HG03175 (cell line): Measurements from ENCODE around the gene SUCNR1.
"Not testable (repeated sequence)": the region's sequence is repeated elsewhere in the genome, so short reads cannot be mapped to it uniquely, and the experiment has no call there.

Experiments used
- ATAC-seq: cut with Tn5 transposase; IDR thresholded peaks from one replicate; pipeline ENCODE4 v1.9.1; 2021; ENCODE audit warnings: mild to moderate bottlenecking, moderate library complexity; ENCODE audit not compliant: unreplicated experiment

SUCNR1 gene

GRCh38 chr3:151871639-151872468 is 1.6 kb upstream of the SUCNR1 start:
- peak; percentile 64 for ATAC-seq

- not testable (repeated sequence) for ATAC-seq
Observed at GRCh38 chr3:151874079-151874478, 636 bp downstream of the SUCNR1 start.

DNA sequence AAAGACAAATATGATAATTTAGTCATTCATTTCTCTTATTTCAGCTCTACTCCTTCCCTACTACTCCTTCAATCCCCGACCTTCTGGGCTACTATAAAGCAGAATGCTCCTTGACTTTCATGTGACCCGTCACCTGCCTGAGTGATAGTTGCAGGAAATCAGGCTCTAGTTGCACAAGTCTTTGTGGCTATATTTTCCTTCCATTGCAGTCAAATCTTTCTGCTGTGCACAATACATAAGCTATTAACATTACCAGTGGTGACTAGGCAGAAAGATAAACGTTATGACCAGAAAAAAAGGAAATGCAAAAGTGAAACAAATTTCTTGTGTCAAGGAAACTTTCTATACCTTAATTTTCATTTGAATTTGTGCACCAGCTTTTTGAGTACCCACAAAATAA is 2.3 kb downstream of the SUCNR1 start:
- ATAC-seq = peak; percentile 89

DNA sequence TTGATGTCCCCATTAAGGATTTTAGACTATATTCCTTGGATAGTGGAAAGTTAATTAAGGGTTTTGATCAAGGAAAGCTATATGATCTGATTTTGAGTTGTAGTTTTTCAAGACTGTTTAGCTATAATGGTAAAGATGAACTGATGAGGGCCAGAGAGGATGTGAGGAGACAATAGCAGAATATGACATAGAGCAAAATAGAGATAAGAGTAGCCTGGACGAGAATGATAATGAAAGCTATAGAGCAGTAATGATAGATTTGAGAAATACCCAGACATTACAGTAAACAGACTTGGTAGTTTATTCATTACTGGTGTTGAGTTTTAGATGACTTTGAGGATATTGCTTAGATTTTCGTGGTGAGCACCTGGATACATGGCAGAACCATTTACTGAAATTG is 3.8 kb downstream of the SUCNR1 start:
- no peak for ATAC-seq

DNA sequence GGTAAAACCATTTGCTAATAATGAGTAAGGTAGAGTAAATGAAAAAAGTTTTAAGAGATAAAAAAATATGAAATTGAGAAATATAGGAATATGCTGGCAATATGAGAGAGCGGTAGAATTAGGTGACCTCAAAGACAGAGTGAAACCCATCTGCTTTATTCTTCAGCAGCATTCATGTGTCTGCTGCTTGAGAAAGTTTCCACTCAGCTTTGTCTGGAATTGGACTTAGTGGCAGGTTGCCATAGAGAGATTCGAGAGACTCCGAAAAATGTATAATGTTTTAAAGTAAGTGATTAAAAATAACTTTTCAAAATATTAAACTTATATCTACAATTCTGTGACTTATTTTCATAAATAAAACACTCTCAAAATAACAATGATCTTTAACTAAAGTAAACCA is 5.0 kb downstream of the SUCNR1 start:
- no peak for ATAC-seq

DNA sequence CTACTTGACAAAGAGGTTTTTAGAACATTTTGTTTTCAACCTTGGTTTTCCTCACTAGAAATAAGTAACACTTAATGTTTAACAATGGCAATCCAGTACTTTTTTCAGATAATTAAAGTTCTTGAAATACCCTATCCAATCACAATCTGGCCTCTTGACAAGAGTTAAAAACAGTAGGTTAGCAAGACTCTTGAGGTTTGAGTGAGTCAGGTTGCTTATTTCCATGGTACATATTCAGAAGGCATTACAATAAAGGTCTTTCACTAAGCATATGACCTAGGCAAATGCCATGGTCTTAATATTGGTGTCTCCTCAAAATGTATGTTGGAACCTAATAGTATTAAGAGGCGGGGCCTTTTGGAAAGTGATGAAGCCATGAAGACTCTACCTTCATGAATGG is 5.6 kb downstream of the SUCNR1 start:
- no peak for ATAC-seq

DNA sequence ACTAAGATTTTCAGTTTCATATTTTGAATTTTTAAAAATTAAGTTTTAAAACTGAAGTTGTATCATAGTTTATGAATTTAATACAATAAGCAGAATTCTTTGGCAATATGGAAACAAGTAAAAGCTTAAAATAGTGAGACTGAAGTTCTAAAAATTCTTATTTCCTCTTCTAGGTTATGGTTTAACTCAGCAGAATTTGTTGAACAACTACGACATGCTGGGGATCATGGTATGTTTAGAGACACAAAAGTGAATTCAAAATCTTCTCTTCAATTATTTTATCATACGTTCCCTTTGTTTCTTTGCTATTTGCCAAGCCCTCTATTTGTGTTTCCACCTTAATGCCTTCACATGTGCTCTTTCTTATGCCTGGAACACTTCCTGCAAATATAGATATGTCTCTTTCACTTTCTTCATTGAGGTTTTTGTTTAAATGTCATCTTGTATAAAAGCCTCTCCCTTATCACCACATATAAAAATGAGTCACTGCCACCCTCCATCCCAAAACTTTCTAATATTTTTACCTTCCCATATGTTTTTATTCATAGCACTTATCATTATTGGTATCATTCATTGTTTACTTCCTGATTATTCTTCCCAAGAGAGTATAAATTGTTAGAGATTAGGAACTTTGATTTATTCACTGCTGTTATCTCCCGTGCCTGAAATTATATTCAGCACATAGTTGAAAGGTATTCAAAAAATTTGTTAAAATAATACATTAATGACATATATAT is 6.4 kb downstream of the SUCNR1 start:
- ATAC-seq = no peak

DNA sequence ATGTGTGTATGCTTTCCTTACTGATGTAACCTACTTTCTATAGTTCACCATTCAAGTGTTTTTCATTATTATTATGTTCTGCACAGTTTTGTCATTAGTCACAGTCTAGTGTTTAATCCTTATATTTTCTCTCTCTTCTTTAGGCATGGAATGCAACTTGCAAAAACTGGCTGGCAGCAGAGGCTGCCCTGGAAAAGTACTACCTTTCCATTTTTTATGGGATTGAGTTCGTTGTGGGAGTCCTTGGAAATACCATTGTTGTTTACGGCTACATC is 6.9 kb downstream of the SUCNR1 start:
- no peak for ATAC-seq

GRCh38 chr3:151881137-151881536 is 7.7 kb downstream of the SUCNR1 start:
- no peak for ATAC-seq

DNA sequence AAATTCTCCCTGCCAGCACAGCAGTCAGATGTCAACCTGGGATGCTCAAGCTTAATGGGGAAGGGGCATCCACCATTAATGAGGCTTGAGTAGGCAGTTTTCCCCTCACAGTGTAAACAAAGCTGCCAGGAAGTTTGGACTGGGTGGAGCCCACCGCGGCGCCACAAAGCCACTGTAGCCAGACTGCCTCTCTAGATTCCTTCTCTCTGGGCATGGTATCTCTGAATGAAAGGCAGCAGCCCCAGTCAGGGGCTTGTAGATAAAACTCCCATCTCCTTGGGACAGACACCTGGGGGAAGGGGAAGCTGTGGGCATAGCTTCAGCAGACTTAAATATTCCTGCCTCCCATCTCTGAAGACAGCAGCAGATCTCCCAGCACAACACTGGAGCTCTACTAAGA is 12.0 kb downstream of the SUCNR1 start:
- not testable (repeated sequence) for ATAC-seq

- ATAC-seq = not testable (repeated sequence)
Observed at GRCh38 chr3:151887450-151888211, 14.2 kb downstream of the SUCNR1 start.

DNA sequence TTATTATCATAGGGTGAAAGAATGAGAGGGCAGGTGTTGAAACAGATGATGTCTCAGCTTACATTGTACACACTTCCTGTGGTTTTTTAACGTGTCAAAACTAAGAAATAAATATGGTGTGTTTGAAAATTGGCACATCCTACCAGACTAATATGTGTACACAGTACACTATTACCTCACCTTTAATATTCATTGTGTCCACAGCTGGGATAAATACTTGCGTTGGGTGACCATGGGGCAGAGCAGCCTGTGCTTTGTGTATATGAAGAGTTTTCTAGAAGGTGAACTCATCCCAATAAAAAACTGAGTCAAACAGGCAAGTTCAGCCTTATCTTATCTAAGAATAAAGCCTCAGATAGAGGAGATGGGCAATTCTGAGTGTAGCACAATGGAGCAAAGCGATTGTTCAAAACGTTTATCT is 17.3 kb downstream of the SUCNR1 start:
- ATAC-seq = peak; percentile 76

DNA sequence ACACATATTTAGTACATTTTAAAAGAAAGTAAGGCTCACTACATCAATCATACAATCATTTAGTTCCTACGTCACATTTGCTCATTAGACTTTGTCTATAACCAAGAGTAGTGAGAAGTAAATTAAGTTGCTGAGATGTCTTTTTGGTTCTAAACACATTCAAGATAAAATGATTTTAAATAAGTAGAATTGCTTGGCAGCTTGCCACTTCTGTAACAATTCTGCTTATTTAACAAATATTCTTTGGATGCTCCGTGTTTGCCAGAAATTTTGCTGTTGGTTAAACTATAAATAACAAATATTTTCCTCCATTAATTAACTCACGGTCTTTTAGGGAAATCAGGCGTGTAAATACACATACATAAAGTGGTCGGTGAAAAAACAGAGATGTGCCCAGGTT is 18.3 kb downstream of the SUCNR1 start:
- no peak for ATAC-seq

GRCh38 chr3:151894219-151894618 is 20.8 kb downstream of the SUCNR1 start:
- ATAC-seq = no peak

GRCh38 chr3:151895478-151896241 is 22.2 kb downstream of the SUCNR1 start:
- no peak for ATAC-seq

GRCh38 chr3:151896246-151897012 is 23.0 kb downstream of the SUCNR1 start:
- ATAC-seq = no peak

- not testable (repeated sequence) for ATAC-seq
Observed at GRCh38 chr3:151898121-151898520, 24.7 kb downstream of the SUCNR1 start.

GRCh38 chr3:151898564-151899261 is 25.3 kb downstream of the SUCNR1 start:
- not testable (repeated sequence) for ATAC-seq

DNA sequence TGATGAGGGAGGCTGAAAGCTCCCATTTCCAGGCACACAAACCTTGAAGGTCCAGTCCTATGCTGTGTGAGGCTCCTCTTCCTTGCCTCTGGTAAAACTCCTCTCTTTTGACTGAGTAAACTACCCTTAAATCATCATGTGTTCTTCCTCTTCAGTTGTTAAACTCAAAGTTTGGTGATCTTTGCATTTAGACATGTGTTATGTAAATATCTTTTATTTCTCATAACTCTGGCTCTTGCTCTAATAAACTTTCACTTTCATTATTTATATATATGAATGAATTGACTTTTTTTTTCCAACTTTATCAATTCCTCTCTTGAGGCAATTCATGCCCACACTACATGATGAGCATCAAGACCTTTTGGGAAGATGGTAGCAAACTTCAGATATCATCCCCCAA is 26.6 kb downstream of the SUCNR1 start:
- no peak for ATAC-seq

- ATAC-seq = no peak
Observed at GRCh38 chr3:151900460-151900859, 27.0 kb downstream of the SUCNR1 start.
